Renal pelvis (tissue), 4 donors: ENCODE data around the gene GATA3. TPM values are rescaled to one million over a fixed set of nuclear protein-coding genes. Genes with fewer than 3 reads are reported as not detected.

ENCODE experiments used
- DNase-seq: peaks from one replicate; pipeline ENCODE4 v3.0.0-alpha.2; 2013
- polyA plus RNA-seq, 3 donors: library from polyadenylated mRNA; unstranded; fragments of 120-200 nt; gene quantifications; one replicate each; pipeline ENCODE4 v1.2.1, GENCODE V29; 2013; ENCODE audit not compliant: insufficient read length in 3 of 3

The GATA3 gene
- polyA plus RNA-seq, 3 donors, result 101 to 118 (median 118) TPM

- no peak for DNase-seq
Observed at GRCh38 chr10:8061274-8062211, 7.1 kb downstream of the GATA3 start.

DNA sequence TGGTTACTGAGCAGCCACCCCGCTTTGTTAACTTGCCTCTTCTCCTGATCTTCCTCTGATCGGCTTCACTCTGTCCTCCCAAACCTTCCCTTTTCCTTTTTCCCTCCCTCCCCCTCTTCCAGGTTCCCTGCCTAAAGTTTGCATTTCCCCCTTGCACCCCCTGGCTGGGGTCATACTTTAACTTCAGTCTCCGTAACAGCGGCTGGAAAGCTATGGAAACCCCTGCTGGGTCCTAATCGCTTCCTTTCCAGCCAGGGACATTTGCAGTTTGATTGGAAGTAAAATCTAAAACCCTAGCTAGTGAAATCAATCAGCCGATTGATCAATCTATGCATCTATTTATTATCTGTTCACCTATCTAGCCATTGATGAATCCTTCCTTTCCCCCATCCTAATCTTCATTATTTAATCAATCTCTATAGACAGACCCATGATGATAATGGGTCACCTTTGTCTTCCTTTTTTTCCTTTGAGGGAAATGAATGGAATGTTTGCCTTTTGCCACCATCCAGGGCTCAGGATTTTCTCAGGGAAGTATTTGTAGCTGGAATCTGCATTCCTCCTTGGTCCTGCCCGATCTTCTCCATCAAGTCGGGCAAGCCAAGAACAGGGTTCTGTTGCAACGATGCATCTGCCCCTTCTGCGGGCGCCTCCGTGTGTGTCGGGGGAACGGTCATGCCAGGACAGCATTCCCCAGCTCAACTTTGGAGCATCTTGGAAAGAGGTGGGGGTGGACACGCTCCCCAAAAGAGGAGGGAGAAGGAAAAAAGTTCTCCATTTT is 8.8 kb downstream of the GATA3 start:
- no peak for DNase-seq

GRCh38 chr10:8063935-8064334 is 9.4 kb downstream of the GATA3 start:
- no peak for DNase-seq

DNA sequence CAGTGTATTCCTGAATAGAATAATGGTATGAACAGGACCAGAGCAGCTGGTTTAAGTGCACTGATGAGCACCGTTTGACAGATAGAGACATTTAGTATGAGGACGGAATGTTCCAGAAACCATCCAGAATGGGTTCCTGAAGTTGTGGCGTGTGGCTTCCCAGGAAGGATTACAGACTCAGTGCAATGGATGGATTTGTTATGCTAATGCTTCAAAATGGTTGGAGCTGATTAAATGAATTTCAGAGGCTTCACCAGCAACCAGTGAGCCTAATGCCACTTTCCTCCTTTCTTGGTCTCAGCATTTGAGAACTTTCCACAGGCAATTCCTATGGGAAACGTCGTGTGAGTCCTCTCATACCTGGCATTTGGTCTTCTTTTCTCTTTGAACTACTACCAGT is 9.9 kb downstream of the GATA3 start:
- no peak for DNase-seq

GRCh38 chr10:8065651-8066050 is 11.2 kb downstream of the GATA3 start:
- no peak for DNase-seq

GRCh38 chr10:8066124-8066523 is 11.6 kb downstream of the GATA3 start:
- DNase-seq, result no peak

DNA sequence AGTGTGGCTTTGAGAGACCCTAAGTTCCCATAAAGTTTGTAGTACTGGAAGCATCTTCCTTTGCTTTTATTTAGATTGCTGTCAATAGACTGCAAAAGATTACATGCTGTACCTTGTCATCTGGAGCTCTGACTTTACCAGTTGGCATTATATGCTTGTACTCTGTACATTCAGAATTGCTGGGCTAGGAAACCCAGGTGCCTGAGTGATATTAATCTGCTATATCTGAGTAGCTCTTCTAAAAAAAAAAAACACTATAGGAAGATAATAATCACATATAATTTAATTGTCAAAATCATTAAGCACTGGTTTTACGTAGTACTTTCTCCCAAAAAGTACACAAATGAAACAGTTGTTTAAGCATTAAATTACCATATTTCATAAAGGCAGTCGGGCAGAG is 12.3 kb downstream of the GATA3 start:
- no peak for DNase-seq

- no peak for DNase-seq
Observed at GRCh38 chr10:8069108-8069507, 14.6 kb downstream of the GATA3 start.

- DNase-seq, result no peak
Observed at GRCh38 chr10:8069627-8070026, 15.1 kb downstream of the GATA3 start.

GRCh38 chr10:8070440-8070839 is 16.0 kb downstream of the GATA3 start:
- no peak for DNase-seq

- DNase-seq, result no peak
Observed at GRCh38 chr10:8071006-8071405, 16.5 kb downstream of the GATA3 start.

- no peak for DNase-seq
Observed at GRCh38 chr10:8071666-8072065, 17.2 kb downstream of the GATA3 start.

DNA sequence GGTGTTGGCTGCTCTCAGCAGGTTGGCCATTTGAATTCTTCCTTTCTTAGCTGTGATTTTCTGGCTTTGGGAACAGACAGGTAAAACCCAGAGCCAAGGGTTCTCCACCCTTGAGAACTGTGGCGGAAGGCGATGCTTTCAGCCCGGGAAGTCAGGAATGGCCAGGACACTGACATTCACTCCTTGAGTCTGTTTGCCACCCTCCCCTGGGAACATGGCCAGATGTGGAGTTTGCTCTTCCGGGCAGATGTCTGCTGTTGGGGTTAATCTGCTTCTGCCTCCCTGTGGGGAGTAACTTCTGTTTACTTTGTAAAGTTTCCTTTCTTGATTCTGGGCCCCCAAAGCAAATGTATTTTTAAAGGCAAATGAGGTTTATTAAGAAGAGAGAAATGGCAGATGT is 17.7 kb downstream of the GATA3 start:
- DNase-seq, result no peak

DNA sequence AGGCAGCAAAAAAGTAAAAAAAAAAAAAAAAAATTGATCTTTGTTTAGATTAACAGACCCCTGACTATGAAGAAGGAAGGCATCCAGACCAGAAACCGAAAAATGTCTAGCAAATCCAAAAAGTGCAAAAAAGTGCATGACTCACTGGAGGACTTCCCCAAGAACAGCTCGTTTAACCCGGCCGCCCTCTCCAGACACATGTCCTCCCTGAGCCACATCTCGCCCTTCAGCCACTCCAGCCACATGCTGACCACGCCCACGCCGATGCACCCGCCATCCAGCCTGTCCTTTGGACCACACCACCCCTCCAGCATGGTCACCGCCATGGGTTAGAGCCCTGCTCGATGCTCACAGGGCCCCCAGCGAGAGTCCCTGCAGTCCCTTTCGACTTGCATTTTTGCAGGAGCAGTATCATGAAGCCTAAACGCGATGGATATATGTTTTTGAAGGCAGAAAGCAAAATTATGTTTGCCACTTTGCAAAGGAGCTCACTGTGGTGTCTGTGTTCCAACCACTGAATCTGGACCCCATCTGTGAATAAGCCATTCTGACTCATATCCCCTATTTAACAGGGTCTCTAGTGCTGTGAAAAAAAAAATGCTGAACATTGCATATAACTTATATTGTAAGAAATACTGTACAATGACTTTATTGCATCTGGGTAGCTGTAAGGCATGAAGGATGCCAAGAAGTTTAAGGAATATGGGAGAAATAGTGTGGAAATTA is 19.4 kb downstream of the GATA3 start:
- no peak for DNase-seq

GRCh38 chr10:8074881-8075280 is 20.4 kb downstream of the GATA3 start:
- DNase-seq, result no peak

DNA sequence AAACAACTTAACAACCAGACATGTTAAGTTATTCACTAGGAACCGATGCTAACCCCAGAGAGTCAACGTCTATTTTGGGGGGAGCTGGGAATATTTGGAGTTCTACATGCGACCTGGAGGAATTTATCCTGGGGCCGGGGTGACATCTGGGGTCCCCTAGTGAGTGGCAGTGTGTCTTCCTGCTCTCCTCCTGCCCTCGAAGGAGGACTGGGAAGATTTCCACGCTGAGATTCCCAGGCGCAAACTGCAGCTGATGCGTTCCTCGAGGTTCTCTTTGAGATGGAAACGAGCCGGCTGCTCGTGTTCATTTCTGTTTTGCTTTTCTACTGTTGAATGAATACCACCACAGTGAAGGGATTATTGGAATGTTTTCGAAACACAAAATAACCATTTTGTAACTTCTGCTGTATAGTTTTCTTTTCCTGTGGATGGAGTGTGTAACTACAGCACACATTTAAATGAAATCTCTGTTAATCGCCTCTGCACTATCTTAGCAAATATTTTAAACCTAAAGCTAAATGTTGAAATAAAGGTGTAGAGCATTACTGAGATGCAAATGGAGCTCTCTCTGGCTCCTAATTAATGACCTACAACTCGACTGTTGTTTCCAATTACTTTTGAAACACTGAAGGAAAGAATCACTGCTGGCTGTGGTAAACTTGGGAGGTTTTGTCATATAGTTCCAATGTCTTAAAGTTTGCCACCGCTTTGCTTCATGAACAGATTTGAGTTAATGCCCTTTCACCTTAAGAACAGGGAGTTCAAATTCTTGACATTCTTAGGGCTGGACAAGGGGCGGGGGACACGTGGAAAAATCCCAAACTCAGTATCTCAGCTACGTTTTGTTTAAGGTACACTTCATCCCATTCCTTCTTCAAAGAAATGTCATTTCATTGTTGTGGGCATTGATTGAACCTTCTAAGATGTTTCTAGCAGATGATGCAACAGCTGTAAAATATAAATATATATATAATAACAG is 21.1 kb downstream of the GATA3 start:
- no peak for DNase-seq

- no peak for DNase-seq
Observed at GRCh38 chr10:8076933-8077332, 22.4 kb downstream of the GATA3 start.

- no peak for DNase-seq
Observed at GRCh38 chr10:8078027-8078426, 23.5 kb downstream of the GATA3 start.

- no peak for DNase-seq
Observed at GRCh38 chr10:8079126-8079525, 24.6 kb downstream of the GATA3 start.

DNA sequence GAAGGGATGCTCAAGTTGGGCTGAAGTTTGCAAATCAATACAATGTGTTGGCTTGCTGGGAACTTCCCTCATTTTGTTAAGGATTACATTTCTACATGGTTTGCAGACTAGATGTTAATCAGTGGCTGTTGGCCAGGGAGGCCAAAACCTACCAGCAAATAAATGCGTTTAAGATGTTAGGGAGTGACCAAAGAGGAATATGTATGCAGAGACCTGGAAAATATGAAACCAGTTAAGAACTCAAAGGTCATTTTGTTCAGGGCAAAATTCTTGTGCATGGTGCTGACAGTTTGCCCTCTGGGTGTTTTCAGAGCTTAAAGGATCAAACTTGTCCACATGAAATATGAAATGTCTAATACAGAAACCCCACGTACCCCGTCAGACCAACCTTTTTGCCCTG is 30.3 kb downstream of the GATA3 start:
- DNase-seq, result no peak

GRCh38 chr10:8085251-8085650 is 30.8 kb downstream of the GATA3 start:
- no peak for DNase-seq
